ENCODE results near the gene METTL23. TPM values are rescaled to one million over a fixed set of nuclear protein-coding genes. Genes with fewer than 3 reads are reported as not detected.
"Not testable (repeated sequence)": the region's sequence is repeated elsewhere in the genome, so short reads cannot be mapped to it uniquely, and the experiment has no call there.

METTL23 gene
- total and polyA plus RNA-seq, 8 donors = 14.4 to 34.1 (median 21.8) TPM

DNA sequence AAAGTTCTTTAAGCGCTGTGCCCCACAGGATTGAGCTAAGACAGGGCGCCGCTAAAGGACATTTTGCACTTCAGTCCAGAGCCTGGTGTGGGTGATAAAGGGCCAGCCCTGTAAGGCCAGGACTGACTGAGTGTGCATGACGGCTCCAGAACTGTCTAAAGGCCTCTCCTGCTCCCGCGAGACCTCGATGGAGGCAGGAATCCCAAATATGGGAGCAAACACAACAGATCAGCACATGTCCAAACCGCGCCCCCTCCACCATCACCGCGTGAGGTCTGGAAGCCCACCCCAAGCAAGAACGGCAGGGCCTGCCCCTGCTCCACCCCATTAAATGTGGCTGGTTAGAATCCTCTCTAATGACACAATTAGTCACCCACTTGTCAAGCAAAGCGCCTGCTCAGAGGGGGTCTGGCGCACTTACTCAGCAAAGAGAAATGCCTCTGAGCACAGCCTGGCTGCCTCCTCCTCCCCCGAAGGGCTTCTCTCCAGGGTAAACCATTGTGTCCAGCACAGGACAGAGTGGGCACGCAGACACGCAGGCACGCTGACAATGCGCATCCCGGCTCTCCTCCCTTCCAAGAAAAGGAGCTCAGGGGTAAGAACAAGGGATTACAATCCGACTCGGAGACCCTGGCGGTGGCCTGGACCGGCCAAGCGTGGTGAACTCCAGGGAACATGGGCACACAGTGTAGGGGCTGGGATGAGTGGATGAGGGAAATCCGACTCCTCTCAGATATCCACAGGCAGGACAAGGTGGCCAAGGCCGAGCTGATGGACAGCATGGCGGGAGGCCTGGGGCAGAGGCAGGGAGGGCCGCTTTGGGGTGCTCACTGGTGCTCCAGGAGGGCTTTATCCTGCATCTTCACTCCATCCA, 17.3 kb upstream of the METTL23 start:
- no peak for FAIRE-seq
- peaks cover 8 to 12% (median 10%) of the 10 kb centered on the region in 3 donors for H3K4me1 ChIP-seq

DNA sequence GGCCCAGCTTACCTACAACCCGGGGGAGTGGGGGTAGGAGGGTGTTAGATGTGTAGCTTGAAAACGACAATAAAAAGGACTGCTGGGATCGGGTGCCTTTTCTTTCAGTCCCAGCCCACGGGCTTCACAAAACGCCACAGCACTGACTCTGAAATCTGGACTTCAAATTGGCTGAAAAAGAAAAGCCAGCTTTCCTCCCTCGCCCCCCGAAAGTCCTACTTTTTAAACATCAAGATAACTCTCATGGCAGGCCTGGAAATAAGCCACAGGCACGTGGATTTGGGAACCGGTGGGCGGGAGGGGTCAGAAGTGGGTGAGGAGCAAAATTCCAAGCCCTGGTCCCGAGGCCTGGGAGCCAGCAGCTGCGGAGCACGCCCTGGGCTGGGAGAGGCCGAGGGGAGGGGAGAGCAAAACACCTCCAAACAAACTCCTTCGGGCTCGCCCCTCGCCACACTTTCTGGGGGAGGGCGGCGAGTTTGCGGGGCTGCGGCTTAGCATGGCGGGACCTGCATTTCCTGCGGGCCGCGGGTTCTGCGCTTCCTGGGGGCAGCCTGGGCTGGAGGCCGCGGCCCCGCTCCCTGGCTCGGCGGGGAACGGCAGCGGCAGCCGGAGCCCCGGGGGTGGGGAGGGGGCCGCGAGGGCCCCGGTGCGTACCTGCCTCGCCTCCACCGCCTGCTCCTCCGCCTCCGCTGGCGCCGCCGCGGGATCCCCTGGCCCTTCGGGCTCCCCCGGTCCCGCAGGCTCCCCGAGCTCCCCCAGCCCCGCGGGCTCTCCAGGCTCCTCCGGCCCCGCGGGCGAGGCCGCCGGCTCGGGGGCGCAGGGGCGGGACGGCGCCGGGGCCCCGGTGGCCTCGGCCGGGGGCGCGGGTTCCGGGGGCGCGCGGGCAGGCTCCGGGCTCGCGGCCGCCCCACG, 16.4 kb upstream of the METTL23 start:
- WGBS, 2 donors = 3 to 4% methylated on average over 21 to 52 of the region's 79 CpGs
- DNase-seq (peak in 4 of 6 donors; percentile 55 to 78 (median 66)), ATAC-seq (peak in 3 of 4 donors; percentile 31 to 62 (median 44))
- Histone ChIP-seq H3K27ac (peak overlapping the region; percentile 76 to 81 (median 78)), H3K4me3 (peak overlapping the region; percentile 49 to 69 (median 60)), H3K4me1 (peaks cover 8 to 13% (median 12%) of the 10 kb centered on the region in 3 donors)
- intact Hi-C loops (cut with DNase I) = loop anchor here in 1 of 3 donors (10.0 kb wide), 1 partner anchor 175 kb away; the partner anchor contains the start of gene CYGB
- FAIRE-seq, H3K9me3 ChIP-seq, H3K27me3 ChIP-seq, H3K36me3 ChIP-seq: not testable (repeated sequence)

More for the DNA sequence above, 17.3 kb upstream of the METTL23 start:
- ATAC-seq = peak; percentile 35 to 69 (median 57)
- intact Hi-C loops (cut with DNase I) = loop anchor here in 1 of 3 donors (10.0 kb wide), 1 partner anchor 175 kb away; the partner anchor contains the start of gene CYGB
- Histone ChIP-seq H3K36me3 (peaks cover 0 to 4% (median 0%) of the 10 kb centered on the region in 3 donors), H3K4me3 (peak overlapping the region; percentile 49 to 69 (median 60)), H3K27me3 (no peaks in the 10 kb centered on the region), H3K27ac (peak overlapping the region; percentile 76 to 81 (median 78)), H3K9me3 (no peaks in the 10 kb centered on the region)
- 62 to 67% methylated on average over 29 of the region's 29 CpGs for WGBS, 2 donors
- peak in 5 of 6 donors; percentile 52 to 76 (median 65) for DNase-seq
- TF ChIP-seq, protein P1, sequence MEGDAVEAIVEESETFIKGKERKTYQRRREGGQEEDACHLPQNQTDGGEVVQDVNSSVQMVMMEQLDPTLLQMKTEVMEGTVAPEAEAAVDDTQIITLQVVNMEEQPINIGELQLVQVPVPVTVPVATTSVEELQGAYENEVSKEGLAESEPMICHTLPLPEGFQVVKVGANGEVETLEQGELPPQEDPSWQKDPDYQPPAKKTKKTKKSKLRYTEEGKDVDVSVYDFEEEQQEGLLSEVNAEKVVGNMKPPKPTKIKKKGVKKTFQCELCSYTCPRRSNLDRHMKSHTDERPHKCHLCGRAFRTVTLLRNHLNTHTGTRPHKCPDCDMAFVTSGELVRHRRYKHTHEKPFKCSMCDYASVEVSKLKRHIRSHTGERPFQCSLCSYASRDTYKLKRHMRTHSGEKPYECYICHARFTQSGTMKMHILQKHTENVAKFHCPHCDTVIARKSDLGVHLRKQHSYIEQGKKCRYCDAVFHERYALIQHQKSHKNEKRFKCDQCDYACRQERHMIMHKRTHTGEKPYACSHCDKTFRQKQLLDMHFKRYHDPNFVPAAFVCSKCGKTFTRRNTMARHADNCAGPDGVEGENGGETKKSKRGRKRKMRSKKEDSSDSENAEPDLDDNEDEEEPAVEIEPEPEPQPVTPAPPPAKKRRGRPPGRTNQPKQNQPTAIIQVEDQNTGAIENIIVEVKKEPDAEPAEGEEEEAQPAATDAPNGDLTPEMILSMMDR (IDR thresholded peaks at IDR 0.05) = no peak

DNA sequence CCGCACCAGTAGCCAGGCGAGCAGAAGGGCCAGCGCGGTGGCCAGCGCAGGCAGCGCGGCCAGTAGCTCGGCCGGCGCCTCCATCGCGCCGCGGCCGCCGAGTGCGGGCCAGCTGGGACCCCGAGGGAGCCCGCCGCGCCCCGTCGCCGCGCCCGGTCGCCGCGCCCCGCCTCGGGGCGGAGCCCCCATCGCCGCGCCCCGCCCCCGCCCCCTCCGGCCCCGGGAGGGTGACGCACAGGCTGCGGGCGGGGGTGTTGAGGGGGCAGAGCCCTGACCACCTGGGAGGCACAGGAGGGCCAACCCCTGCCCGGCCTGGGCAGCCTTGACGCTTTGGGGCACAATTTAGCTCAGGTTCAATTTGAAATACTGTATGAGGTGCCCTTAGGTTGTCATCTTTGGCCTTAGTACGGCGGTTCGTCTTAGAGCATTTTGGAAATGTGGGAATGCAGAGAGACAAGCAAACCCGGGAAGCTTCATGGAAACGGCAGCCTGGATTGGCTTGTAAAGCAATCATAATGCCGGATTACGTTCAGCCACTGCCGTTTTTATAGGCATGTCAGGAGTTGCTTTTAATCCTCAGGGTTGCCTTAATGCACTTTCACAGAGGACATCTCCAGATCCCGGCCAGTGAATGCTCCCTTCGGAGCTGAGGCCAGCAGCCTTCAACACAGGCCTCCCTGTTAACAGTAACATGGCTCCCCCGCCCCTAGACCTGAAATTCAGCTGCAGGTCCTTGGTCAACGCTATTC, 15.6 kb upstream of the METTL23 start, which contains the start of gene MXRA7:
Gene MXRA7, minus strand, starts transcription at position 103 of the 749 bp plus-strand sequence. Its CDS starts 19 bp downstream, at position 84.
- WGBS, 2 donors = 2 to 4% methylated on average over 26 to 55 of the region's 56 CpGs
- peak in 5 of 6 donors; percentile 73 to 88 (median 76) for DNase-seq
- Histone ChIP-seq H3K4me1 (peaks cover 8 to 16% (median 12%) of the 10 kb centered on the region in 3 donors), H3K27ac (peak within 1 kb of the TSS; percentile 76 to 81 (median 78)), H3K27me3 (no peaks in the 10 kb centered on the region), H3K9me3 (no peaks in the 10 kb centered on the region), H3K36me3 (peaks cover 3 to 12% (median 3%) of the 10 kb centered on the region in 3 donors), H3K4me3 (peak within 1 kb of the TSS; percentile 49 to 69 (median 60))
- ATAC-seq = peak; percentile 65 to 81 (median 75)
- no peak for FAIRE-seq
- intact Hi-C loops (cut with DNase I) = no loop called here
- TF ChIP-seq, protein P1 (IDR thresholded peaks at IDR 0.05) = no peak

DNA sequence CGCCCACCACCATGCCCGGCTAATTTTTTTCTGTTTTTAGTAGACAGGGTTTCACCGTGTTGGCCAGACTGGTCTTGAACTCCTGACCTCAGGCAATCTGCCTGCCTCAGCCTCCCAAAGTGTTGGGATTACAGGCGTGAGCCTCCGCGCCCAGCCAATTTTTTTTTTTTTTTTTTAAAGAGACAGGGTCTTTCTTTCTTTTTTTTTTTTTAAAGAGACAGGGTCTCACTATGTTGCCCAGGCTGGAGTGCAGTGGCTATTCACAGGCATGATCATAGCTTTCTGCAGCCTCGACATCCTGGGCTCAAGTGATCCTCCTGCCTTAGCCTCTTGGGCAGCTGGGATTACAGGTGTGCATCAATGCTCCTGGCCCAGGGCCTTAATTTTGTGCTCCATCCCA, 14.3 kb upstream of the METTL23 start:
- FAIRE-seq; intact Hi-C loops (cut with DNase I); H3K9me3 ChIP-seq: not testable (repeated sequence)

DNA sequence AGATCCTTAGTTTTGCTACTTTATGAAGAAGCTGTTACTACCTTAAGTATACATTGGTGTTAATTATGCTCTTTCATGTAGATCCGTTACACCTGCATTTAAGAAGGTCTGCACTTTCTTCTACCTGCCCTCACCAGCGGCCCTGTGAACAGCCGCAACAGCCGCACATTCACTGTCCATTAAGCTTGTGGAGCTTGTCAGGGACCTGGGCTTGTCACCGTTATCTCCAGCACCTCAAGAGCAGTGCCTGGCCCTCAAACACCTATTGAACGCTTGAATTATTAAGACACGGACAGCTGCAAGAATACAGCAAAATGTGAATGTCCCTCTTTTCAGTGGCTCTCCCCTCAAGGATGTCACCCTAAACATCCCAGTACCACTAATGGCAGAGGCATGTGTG, 12.9 kb upstream of the METTL23 start:
- no peaks in the 10 kb centered on the region for H3K9me3 ChIP-seq
- ATAC-seq (no peak), DNase-seq (peak in 1 of 6 donors; percentile 15), FAIRE-seq (no peak)
- WGBS, 2 donors = 91 to 94% methylated on average over 7 of the region's 7 CpGs
- H3K27me3 ChIP-seq = no peaks in the 10 kb centered on the region
- no peak overlapping the region for H3K27ac ChIP-seq
- peaks cover 7 to 13% (median 8%) of the 10 kb centered on the region in 3 donors for H3K4me1 ChIP-seq
- no peak overlapping the region for H3K4me3 ChIP-seq
- H3K36me3 ChIP-seq = peaks cover 4 to 39% (median 11%) of the 10 kb centered on the region in 3 donors
- intact Hi-C loops (cut with DNase I) = no loop called here
- TF ChIP-seq, protein P1 (IDR thresholded peaks at IDR 0.05) = no peak

More for the DNA sequence above, 14.3 kb upstream of the METTL23 start:
- 64 to 75% methylated on average over 7 of the region's 7 CpGs for WGBS, 2 donors
- ATAC-seq, H3K4me3 ChIP-seq, H3K27ac ChIP-seq, H3K27me3 ChIP-seq: not testable (repeated sequence)
- peak in 1 of 6 donors; percentile 2 for DNase-seq
- H3K4me1 ChIP-seq = peaks cover 8 to 16% (median 12%) of the 10 kb centered on the region in 3 donors
- peaks cover 4 to 25% (median 9%) of the 10 kb centered on the region in 3 donors for H3K36me3 ChIP-seq

Measured in pancreas (tissue), 10 donors.